Glomerular endothelial cell (primary cell): ENCODE data around the gene MRAP. TPM values are rescaled to one million over a fixed set of nuclear protein-coding genes. Genes with fewer than 3 reads are reported as not detected.
"Not testable (repeated sequence)": the region's sequence is repeated elsewhere in the genome, so short reads cannot be mapped to it uniquely, and the experiment has no call there.

ENCODE experiments used
- DNase-seq: peaks from one replicate; pipeline ENCODE4 v3.0.0-alpha.2; 2011; ENCODE audit warnings: low read depth, low spot score; ENCODE audit errors: extremely low read depth
- total RNA-seq: library from RNA; depleted of rRNA; stranded (reverse); fragments of >200 nt; gene quantifications from 2 replicates; pipeline ENCODE4 v1.2.3, GENCODE V29; 2015

The MRAP gene
- total RNA-seq, 1 donor from 2014 or later = not detected

DNA sequence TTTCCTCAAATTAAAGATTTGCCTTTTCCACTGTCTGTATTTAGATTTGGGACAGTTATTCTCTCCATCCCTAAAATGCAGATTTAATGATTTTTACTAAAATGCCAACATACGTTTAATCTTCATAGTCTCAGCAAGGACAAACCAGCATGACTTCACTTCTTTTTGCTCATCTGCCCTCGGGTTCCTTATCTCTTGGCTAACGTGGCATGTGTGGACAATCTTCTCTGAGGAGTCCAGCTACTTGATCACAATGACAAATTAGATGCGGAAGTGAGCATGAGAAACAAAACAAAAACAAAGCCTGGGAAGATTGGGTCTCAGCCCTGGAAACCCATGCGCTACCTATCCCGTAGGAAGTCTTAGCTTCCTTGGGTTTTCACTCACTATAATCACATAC is 1.0 kb downstream of the MRAP start:
- no peak for DNase-seq

DNA sequence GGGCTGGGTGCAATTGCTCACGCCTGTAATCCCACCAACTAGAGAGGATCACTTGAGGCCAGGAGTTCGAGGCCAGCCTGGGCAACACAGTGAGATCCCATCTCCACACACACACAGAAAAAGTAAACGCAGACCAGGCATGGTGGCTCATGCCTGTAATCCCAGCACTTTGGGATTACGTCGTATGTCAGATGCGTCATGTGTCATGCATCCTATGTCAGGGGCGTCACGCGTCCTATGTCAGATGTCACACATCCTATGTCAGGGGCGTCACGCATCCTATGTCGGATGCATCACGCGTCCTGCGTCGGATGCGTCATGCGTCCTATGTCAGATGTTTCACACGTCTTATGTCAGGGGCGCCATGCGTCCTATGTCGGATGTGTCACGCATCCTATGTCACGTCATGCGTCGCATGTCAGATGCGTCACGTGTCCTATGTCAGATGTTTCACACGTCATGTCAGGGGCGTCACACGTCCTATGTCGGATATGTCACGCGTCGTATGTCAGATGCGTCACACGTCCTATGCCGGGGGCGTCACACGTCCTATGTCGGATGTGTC is 1.5 kb downstream of the MRAP start:
- DNase-seq = no peak

DNA sequence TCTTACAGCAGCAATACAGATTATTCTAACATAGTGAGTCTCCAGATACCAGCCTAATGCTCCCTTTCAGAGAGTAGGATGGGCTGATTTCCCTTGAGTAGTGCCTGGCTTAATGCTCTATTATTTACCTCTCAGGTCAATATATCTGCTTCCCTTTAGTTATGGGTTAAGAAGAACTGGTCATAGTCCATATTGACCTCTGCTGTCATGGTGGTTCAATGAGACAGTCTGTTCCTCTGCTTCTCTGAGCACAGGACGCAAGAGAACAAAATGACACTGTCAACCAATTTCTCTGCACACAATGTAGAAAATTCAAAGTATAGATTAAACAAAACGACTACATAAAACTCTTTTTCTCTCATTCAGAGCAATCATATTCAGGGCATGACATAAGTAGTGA is 2.9 kb downstream of the MRAP start:
- no peak for DNase-seq

DNA sequence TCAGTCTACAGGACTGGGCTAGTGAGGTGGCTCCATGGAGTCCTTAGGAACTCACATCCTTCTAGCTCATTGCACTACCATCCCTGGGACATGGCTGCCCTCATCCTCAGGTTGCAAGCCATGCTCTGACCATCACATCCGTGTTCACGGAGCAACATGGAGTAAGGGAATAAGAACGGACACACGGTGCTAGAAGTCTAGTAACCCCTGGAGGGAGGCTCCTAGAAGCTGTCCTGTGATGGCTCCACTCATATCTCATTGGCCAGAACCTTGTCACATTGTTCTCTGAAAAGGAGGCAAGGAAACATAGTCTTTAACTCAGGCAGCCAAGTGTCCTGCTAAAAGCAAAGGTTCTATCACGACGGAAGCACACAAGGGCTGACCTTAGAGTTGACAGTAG is 3.9 kb downstream of the MRAP start:
- DNase-seq = no peak

DNA sequence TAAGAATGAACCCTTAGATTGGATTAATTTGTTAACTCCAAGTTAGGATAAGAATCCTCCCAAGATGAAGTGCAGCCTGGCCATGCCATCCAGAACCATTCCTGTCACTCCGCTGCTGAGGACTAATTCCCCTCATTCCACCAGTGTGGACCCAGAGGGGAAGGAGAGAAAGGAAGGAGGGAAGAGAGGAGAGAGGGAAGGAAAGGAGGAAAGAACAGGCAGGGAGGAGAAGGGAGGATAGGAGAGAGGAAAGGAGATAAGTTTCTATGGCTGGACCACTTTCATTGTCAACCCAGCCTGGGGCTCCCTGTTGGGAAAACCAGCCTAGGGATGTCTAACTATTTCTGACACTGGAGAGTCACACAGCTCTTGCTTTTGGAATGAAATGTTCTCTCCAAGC is 4.7 kb downstream of the MRAP start:
- DNase-seq = no peak

DNA sequence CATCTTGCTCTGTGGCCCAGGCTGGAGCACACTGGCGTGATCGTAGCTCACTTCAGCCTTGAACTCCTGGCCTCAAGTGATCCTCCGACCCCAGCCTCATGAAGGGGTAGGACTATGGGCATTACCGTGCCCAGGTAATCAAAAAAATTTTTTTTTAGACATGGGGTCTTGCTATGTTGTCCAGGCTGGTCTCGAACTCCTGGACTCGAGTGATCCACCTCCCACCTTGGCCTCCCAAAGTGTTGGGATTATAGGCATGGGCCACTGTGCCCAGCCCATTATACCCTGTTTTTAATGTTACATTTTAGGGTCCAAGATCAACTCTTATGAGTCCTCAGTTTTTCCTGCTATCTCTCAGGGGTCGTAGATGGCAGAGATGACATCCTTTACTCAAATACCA is 6.3 kb downstream of the MRAP start:
- no peak for DNase-seq

DNA sequence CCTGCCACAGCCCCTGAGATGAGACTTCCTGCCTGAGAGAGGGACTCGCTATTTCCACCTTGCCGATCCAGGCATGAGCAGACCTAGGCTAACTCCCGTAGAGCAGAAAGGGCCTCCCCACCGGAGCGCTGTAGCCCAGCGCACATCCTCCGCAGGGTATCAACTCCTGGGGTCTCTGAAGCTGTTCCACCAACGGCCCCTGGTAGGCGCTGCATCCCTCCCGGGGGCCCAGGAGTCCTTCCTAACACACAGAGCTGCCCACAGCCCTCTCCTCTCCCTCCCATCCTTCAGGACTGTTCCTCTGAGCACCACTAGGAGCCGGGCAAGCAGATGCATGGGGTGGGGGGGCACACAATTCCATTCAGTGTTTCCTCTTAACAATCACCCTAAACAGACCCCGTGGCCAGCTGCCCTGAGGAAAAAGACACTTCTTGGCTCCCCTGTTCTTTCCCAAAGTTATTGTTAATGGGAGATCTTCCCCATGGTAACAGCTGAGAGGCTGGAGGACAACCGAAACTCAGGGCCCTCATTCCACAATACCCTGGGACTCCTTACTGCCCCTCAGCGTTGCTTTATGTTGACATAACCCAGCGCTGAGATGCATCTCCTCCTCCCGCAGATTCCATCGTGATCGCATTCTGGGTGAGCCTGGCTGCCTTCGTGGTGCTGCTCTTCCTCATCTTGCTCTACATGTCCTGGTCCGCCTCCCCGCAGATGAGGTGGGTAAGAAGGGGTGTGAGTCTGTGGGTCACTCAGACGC is 7.5 kb downstream of the MRAP start:
- no peak for DNase-seq

DNA sequence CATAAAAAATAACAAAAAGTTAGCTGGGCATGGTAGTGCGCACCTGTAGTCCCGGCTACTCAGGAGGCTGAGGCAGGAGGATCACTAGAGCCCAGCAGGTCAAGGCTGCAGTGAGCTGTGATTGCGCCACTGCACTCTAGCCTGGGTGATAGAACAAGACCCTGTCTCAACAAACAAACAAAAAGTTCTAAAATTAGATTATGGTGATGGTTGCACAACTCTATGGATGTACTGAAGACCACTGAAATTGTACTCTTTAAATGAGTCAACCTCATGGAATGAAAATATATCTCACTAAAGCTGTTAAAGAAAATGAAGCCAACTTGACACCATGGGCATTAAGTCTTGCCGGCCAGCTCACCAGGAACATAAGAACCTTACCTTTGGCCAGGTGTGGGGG is 9.1 kb downstream of the MRAP start:
- no peak for DNase-seq

DNA sequence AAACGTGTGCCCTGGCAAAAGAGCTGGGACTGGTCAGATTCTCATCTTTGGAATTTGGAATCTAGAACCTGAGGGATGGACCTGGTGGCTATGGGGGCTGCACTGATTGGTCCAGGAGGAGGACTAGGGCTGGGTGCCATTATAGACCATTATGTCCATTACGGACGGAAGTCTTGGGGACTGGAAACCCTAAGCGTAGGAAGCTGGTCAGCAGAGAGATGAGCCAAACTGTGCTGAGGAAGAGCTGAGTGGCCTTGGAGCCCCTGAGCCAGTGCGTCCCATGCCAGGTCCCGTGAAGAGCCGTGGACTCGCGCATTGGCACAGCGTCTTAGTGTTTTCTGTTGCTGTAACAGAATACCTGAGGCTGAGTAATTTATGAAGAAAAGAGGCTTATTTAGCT is 10.0 kb downstream of the MRAP start:
- DNase-seq = no peak

DNA sequence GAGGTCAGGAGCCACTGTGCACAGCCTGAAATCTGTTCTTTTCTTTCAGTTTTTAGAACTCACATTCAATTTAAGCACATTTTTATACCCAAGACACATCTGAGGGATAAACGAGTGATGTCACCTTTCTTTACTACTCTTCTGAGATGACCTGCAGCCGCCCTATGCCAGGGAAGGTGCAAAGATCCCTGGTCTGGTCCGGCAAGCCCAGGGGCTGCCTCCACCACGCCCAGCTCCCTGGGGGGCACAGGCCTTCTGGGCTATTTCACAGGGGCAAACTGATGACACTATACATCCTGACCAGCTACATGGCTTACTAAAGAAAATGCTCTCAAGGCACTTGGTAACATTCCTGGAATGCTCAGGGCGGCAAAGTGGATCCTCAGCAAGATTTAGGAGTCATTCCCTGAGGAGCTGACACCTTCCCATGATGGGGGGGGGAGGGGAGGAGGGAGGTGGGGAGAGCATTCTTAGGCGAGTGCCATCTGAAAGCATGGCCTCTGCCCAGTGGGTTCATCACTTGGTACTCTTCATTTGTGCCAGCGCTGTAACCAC is 11.3 kb downstream of the MRAP start:
- no peak for DNase-seq

DNA sequence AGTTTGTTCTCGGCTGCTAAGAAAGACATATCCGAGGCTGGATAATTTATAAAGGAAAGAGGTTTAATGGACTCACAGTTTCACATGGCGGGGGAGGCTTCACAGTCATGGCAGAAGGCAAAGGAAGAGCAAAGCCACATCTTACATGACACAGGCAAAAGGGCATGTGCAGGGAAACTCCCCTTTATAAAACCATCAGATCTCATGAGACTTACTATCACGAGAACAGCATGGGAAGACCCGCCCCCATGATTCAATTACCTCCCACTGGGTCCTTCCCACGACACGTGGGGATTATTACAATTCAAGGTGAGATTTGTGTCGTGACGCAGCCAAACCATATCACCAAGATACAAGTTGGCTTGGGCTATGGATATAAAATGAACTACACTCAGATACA is 12.3 kb downstream of the MRAP start:
- not testable (repeated sequence) for DNase-seq

DNA sequence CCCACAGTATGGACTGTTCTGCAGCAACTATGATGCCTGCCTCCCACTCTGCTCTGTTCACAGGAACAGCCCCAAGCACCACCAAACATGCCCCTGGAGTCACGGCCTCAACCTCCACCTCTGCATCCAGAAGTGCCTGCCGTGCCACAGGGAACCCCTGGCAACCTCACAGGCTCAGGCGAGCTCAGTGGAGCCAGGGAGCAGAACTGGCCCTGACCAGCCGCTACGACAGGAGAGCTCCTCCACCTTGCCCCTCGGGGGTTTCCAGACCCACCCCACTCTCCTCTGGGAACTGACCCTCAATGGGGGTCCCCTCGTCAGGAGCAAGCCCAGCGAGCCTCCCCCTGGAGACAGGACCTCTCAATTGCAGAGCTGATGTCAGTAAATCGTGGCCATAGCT is 13.0 kb downstream of the MRAP start:
- DNase-seq = no peak

DNA sequence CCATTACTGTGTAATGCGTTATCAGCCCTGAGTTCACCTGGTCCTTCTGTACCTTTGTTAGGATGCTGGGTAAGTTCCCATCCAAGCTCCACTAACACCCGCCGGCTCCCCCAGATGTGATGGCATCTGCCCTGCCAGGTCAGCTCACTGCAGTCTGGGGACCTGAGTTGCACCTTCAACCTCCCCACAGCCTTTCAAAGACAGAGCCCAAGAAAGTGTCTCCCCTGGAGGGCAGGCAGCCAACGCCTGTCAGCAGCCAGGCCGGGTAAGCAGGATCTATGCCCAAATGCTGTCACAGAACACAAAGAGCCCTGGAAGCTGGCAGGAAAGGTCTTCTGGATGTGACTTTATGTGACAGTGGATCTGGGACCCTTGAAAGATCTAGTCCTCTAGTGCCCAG is 13.7 kb downstream of the MRAP start:
- no peak for DNase-seq

DNA sequence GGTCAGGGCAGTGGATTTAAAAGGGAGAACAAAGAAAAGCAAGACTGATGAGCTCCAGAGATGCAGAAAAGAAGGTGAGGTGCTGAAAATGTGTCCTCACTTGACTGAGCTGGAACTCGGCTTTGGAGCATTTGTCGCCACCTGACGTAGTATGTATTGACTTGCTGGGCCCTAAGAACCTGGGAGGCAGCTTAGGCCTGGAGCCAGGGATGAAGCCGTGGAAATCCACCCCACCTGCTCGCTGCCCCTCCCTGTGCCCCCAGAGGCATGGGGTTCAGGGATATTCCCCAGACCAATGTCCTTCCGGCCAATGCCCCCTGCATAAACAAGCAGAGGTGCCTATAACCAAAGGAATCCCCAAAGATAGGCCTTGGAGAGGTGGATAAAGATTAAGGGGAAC is 14.3 kb downstream of the MRAP start:
- DNase-seq = no peak

DNA sequence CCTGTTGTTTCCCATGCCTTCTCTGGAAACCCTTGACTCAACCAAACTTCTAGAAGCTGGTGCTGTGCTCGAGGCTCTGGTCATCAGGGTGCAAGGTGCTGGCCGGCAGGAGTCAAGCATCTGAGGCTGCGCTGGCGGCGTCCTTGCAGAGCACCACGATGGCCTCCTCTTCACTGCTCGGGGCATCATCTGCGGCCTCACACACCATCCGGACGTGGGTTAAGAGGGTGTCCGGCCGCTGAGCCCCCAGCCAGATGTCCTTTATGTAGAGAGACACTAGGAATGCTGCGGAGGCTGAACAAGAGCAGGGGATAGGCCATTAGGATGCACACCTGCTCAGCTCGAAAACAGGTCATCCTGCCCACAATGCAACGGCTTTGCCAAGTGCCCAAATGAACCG is 16.2 kb downstream of the MRAP start:
- no peak for DNase-seq

DNA sequence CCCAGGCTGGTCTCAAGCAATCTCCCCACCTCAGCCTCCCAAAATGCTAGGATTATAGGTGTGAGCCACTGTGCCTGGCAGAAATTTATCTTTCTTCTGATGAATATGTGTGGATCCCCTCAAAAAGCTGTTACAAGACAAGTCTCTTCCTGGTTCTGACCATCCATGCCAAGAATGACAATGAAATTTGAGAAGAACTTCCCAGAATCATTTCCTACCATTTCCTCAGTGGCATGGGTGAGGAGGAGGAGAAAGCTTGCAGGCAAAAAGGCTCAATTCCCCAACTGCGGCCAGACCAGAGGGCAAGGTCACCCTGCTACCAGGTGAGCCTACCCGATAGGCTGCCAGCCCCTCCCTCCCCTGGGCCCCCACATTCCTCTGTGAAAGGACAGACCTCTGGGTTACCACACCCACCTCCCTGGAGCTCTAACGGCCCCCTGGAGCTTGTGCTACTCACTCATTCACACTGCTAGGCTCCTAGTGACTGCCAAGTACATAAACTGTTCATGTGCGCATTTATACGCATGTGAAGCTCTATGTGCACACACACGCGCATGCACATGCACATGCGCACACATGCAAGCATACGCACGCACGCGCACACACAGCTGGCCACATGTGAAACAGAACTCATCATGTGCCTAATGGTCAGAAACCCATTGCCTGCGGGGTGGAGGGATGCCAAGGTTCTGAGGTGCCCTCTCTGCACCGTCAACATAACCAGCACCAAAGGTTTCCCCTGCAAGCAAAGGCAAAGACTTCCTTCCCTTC is 17.0 kb downstream of the MRAP start:
- no peak for DNase-seq

DNA sequence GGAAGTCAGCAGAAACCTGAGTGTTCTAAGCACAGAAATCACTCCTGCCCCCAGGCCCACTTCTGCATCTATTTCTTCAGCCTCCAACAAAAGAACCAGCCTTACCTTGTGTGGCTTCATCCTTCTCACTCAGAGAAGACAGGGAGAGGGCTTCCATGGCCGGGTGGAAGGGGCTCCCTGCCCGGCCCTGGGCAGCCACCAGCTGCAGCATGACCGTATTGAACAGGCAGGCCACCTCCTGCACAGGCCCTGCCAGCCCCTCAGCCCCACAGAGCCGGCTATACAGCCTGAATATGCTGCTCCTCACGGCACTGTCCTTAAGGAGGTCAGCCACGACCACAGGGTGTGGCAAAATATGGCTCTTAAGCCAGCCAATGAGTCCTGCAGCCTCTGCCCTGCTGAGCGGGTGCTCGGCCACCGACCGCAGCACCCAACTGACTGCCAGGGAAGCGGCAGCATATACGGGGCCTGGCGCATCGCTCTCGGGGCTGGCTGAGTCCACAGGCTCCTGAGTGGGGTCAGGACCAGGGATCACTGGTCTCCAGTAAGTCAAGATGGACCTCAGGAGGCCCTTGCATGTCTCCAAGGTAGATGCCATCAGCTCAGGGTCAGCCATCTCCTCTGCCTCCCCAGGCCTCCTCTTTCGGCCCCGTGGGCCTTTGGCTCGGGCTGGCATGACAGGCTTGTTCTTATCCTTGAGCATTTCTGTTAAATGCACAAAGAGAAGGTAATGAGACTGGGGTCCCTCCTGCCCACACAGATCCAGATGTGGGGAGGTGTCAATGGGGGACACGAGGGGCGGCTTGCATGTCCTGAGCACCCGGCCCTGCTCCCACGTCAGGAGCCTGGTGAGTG is 17.9 kb downstream of the MRAP start:
- no peak for DNase-seq

DNA sequence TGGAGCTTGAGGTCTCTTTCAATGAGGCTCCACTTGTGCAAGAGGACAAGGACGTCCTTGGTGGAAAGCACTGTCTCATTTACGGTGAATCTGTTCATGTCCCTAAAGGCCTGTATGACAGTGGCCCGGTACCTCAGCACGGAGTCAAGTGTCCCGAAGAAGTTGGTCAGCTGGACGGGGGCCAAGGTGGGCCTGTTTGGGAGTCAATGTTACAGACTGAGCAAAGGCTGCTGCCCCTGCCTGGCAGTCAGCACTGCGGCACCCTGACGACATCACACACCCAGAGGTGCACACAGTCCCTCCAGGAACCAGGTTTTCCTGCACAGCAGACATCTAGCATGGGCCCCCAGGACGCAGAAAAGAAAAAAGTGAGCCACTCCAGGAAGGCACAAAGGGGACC is 19.1 kb downstream of the MRAP start:
- no peak for DNase-seq

DNA sequence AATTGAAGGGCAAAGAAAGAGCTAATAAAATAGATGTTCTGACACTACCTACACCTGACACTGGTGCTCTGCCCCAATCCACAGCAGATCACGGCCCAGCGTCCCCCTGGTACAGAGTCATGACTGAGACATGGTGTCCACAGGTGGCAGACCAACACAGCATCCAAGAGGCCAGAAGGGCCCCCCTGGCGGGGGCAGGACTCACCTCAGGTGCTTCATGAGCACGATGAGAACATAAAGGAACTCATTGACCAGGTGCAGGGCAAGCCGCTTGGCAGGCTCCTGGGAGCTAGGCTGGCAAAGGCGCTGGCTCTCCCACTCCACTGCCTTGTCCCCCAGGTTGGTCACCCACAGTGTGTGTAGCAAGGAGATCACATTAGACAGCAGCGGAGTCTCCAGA is 20.4 kb downstream of the MRAP start:
- no peak for DNase-seq

DNA sequence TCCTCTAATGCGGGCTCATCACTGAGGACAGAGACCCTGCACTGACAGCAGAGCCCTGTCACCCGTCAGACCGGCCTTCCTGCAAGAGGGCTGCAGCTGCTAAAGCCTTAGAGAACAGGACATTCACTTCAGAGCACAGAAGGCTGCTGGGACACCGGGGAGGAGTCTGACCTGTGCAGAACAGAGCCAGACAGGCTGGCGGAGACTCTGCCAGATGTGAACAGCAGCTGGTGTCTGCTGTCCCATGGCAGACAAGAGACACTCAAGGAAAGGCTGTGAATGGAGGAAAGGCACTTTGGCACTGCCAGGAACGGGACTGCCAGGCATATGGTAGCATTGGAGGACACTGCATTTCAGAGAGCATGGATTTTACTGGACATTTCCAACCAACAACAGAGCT is 21.4 kb downstream of the MRAP start:
- no peak for DNase-seq

DNA sequence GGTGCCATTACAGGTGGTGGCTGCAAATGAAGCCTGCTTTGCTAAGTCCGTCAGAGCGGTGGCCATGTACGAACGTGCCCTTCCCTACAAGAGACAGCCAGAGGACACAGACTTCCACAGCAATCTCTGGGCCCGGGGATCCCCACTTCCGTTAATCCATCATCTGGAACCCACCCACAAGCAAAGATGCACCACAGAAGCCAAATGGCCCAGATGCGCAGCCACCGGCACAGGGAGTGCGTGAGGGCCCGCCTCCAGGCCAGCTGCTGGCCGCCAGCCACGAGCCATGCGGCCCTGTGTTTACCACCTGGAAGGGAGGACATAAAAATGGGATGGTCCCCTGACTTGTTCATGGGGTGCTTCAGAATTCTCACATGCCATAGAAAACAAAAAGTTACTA is 22.1 kb downstream of the MRAP start:
- no peak for DNase-seq
